OCI-LY7 (cell line): ENCODE measurements around the gene RAC2. TPM values are rescaled to one million over a fixed set of nuclear protein-coding genes. Genes with fewer than 3 reads are reported as not detected.

Source experiments
- BruUV-seq: library from RNA; stranded (reverse); fragments of 400-500 nt; replicated peaks from 2 replicates; lab custom pipeline; 2021; lab: Mats Ljungman, UMichigan
- CTCF ChIA-PET: fragments of 300-600 bp; sonication (Branson Sonifier 250); formaldehyde crosslinking; loops from one replicate; lab custom pipeline; 2022; ENCODE audit warnings: antibody characterized with exemption; ENCODE audit not compliant: unreplicated experiment; lab: Charles Lee
- POLR2A ChIA-PET: fragments of 300-600 bp; sonication (Branson Sonifier 250); formaldehyde crosslinking; loops from one replicate; lab custom pipeline; 2022; ENCODE audit warnings: antibody characterized with exemption; lab: Charles Lee
- DNase-seq: peaks from one replicate; pipeline ENCODE4 v3.0.0-alpha.2; 2015; ENCODE audit warnings: low spot score
- H2AFZ ChIP-seq: fragments of 200-600 bp; sonication (generic), shearing (Covaris generic); 2 replicates; pipeline ENCODE4 v1.6.1; 2014; ENCODE audit warnings: mild to moderate bottlenecking, antibody characterized with exemption, low read length, moderate library complexity
- H3K27ac ChIP-seq: fragments of 200-600 bp; sonication (generic); 2 replicates; pipeline ENCODE4 v1.5.1; 2014; ENCODE audit warnings: mixed run types, low read depth, mild to moderate bottlenecking, moderate library complexity, low read length, inconsistent platforms; ENCODE audit not compliant: poor library complexity, severe bottlenecking
- H3K36me3 ChIP-seq: fragments of 200-600 bp; sonication (generic); 2 replicates; pipeline ENCODE4 v1.6.1; 2014; ENCODE audit warnings: mild to moderate bottlenecking, antibody characterized with exemption, low read length, moderate library complexity, mixed read lengths; ENCODE audit not compliant: insufficient read depth
- H3K4me1 ChIP-seq: fragments of 200-600 bp; sonication (generic); 2 replicates; pipeline ENCODE4 v1.5.1; 2014; ENCODE audit warnings: mild to moderate bottlenecking, low read length; ENCODE audit not compliant: insufficient read depth, poor library complexity, severe bottlenecking
- H3K4me2 ChIP-seq: fragments of 200-600 bp; sonication (generic); 2 replicates; pipeline ENCODE4 v1.6.1; 2014; ENCODE audit warnings: mild to moderate bottlenecking, low read length
- H3K4me3 ChIP-seq: fragments of 200-600 bp; sonication (generic); 2 replicates; pipeline ENCODE4 v1.5.1; 2014; ENCODE audit warnings: mild to moderate bottlenecking, low read depth, low read length; ENCODE audit not compliant: poor library complexity, severe bottlenecking
- H3K79me2 ChIP-seq: fragments of 200-600 bp; sonication (generic); 2 replicates; pipeline ENCODE4 v1.6.1; 2016; ENCODE audit warnings: low read depth, mild to moderate bottlenecking, low read length, moderate library complexity, mixed read lengths; ENCODE audit not compliant: insufficient read depth
- H3K9me2 ChIP-seq: fragments of 200-600 bp; sonication (generic); 2 replicates; pipeline ENCODE4 v1.6.1; 2016; ENCODE audit warnings: mild to moderate bottlenecking, low read length, mixed read lengths; ENCODE audit not compliant: insufficient read depth
- H3K9me3 ChIP-seq: fragments of 200-600 bp; sonication (generic); 2 replicates; pipeline ENCODE4 v1.6.1; 2014; ENCODE audit warnings: mild to moderate bottlenecking, mixed run types, low read length, mixed read lengths
- H4K20me1 ChIP-seq: fragments of 200-600 bp; sonication (generic); 2 replicates; pipeline ENCODE4 v1.6.1; 2014; ENCODE audit warnings: mild to moderate bottlenecking, antibody characterized with exemption, low read length, moderate library complexity, mixed read lengths; ENCODE audit not compliant: insufficient read depth
- CTCF ChIP-seq: fragments of 200-600 bp; sonication (generic); conservative IDR thresholded peaks from 2 replicates; pipeline ENCODE4 v1.5.1; 2014; ENCODE audit warnings: mild to moderate bottlenecking, antibody characterized with exemption, low read length, moderate library complexity, mixed read lengths
- EZH2phosphoT487 ChIP-seq: fragments of 200-600 bp; sonication (generic); IDR thresholded peaks from 2 replicates; pipeline ENCODE4 v1.6.1; 2018; ENCODE audit warnings: low read depth, borderline replicate concordance, mild to moderate bottlenecking, mixed run types, antibody characterized with exemption, low read length, moderate library complexity, mixed read lengths
- intact Hi-C: fragments of 100-400 bp; cut with micrococcal nuclease; formaldehyde crosslinking; loops from one replicate; pipeline ENCODE4 v1.10.0; 2022; ENCODE audit not compliant: unreplicated experiment
- total RNA-seq, 2 experiments: library from RNA; depleted of rRNA in 1 of 2; stranded (reverse); fragments of >200 nt in 1 of 2; shearing (Covaris generic) in 1 of 2; gene quantifications; 2 replicates each; pipeline ENCODE4 v1.2.3, GENCODE V29; 2014 to 2022

The RAC2 gene
- total RNA-seq, 2 experiments from 2014 or later: 142 to 321 TPM

- Histone ChIP-seq H3K4me2 (no peak overlapping the region), H3K36me3 (peaks cover 94% of the 10 kb centered on the region), H3K4me3 (no peak overlapping the region), H3K4me1 (peaks cover 97% of the 10 kb centered on the region), H3K27ac (no peak overlapping the region), H3K9me3 (no peaks in the 10 kb centered on the region), H2AFZ (no peak overlapping the region), H3K79me2 (peaks cover 61% of the 10 kb centered on the region; the same call in 1 of the 2 replicates), H3K9me2 (no peaks in the 10 kb centered on the region), H4K20me1 (peaks cover 11% of the 10 kb centered on the region)
- ChIA-PET CTCF (no interaction called here), POLR2A (no interaction called here)
- intact Hi-C loops: no loop called here
- TF ChIP-seq EZH2phosphoT487: no peak
- no peak for TF ChIP-seq CTCF
- DNase-seq: no peak
- no TSS peak for BruUV-seq
These were observed 6.4 kb downstream of the RAC2 start for GRCh38 chr22:37237371-37238268.

- intact Hi-C loops: no loop called here
- ChIA-PET POLR2A (no interaction called here), CTCF (no interaction called here)
- Histone ChIP-seq H3K9me2 (no peaks in the 10 kb centered on the region), H2AFZ (no peak overlapping the region), H3K4me1 (peaks cover 97% of the 10 kb centered on the region), H3K9me3 (no peaks in the 10 kb centered on the region), H3K4me2 (peak overlapping the region; percentile 69), H4K20me1 (peaks cover 11% of the 10 kb centered on the region), H3K79me2 (peaks cover 53% of the 10 kb centered on the region; the same call in 1 of the 2 replicates), H3K4me3 (peak overlapping the region; percentile 30), H3K36me3 (peaks cover 98% of the 10 kb centered on the region), H3K27ac (peak overlapping the region; percentile 49)
- no TSS peak for BruUV-seq
- no peak for TF ChIP-seq EZH2phosphoT487
- 0 out of 2 replicates have a peak, but pooled peaks have one; percentile 22 for TF ChIP-seq CTCF
- no peak for DNase-seq
These were observed 8.0 kb downstream of the RAC2 start for GRCh38 chr22:37235897-37236607.
